GM19463 (cell line): ENCODE measurements around the gene CFAP157.
"Not testable (repeated sequence)": the region's sequence is repeated elsewhere in the genome, so short reads cannot be mapped to it uniquely, and the experiment has no call there.

Experiments
- ATAC-seq: cut with Tn5 transposase; IDR thresholded peaks from one replicate; pipeline ENCODE4 v1.9.1; 2021; ENCODE audit warnings: mild to moderate bottlenecking, moderate library complexity; ENCODE audit not compliant: unreplicated experiment

The CFAP157 gene

DNA sequence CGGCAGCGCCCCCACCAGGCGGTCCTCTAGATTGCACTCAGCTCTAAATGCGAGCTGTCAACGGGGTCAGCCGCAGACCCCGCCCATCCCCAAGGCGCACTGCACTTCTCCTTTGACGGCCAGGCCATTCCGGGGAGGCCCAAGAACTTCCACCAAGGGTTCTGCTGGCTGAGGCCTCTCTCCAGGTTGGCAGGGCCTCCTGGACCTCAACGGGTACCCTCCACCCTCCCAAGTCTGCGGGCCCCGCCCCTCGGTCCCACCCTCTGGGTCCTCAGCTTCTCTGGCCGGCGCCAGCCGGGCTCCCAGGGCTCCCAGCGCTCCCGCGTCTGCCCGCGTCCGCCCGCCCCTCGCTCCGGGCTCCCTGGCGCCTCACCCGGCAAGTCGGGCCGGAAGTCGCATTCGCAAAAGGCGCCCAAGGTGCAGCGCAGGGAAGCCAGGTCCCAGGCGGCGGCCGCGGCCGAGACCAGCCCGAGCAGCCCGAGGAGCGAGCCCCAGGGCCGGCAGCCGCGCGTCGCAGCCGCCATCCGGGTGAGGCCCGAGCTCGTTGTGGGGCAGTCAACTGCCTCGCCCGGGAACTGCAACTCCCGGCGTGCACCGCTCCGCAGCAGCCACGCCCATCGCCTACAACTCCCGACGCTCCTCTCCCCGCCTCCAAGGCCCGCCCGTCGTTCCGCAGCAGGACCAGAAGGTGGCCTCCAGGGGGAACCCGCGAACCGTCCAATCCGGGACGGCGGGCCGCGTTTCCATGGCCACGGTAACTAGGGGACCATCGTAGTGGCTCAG is 28.1 kb downstream of the CFAP157 start, which contains the start of gene TOR2A:
Gene TOR2A, minus strand, starts transcription at position 548 of the 783 bp plus-strand sequence. Its CDS starts 24 bp downstream, at position 524.
- peak; percentile 87 for ATAC-seq

DNA sequence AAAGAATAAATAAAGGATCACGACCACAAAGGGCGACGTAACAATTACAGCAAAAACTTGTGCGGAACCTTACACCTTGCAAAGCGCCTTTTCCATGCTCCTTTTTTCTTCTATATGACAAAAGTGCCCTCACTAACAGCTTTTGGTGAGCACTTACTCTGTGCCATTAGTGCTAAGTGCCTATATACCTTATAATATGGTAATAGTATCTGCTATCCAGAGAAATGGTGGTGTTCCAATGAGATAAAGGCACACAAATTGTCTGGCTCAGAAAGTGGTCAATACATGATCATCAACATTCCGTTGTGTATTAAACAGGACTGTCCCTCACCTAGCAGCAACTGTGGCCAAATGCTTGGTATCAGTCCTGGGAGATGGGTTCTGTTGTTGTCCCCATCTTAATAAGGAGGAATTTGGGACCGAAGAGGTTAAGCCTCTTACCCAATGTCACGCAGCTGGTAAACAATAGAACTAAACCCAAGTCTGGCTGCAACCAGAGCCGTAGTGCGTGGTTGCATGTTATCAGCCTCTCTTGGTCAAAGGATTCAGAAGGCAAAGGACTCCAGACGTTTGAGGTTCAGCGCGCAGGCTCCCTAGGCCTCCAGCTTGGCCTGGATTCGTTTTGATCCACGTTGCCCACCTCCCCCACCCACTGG is 28.9 kb downstream of the CFAP157 start:
- no peak for ATAC-seq

DNA sequence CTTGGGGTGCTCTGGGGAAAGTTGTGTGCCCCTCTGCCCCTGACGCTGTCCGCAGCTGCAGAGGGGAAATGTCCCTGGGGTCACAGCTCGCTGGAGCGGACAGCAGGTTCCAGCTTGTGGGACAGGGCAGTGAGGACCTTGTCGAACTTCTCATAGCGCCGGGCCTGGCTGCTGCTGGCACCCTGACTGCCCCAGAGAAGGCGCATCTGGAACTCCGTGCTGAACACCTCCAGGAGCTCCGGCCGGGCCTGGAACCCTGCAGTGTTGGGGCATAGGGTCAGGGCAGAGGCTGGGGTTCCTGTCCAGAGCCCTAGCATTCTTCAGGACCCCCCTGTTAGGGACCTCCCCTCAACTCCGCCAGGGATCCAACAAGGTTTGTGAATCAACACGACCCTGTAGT is 31.9 kb downstream of the CFAP157 start:
- no peak for ATAC-seq

DNA sequence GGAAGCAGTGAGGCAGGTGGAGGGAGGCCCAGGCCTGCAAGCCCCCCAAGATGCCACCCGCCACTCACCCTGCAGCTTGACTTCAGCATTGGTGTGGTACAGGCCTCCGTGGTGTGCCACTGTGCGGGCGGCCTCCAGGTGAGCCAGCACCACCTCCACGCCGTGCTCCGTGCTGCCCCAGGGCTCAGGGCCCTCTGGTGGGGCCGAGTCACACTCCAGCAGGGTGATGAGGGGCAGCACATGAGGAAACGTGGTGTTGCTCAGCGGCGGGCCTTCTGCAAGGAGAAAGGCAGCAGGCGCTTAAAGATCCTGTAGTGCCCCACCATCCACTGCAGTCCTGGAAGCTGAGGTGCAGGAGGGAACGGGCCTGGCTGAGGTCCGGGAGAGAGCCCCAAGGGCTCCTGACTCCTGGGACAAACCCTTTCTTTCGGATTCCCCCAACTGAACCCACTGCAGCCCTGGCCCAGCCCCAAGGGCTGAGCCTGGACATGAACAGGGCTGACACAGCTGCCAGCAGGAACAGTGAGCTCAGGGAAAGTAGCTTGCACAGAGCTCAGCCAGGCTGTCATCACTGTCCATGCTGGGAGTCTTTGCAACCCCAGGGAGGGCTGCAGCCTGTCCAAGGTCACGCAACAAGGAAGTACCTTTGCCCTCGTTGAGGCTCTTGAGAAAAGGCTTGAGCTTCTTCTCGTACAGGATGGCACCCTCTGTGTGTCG is 33.0 kb downstream of the CFAP157 start:
- no peak for ATAC-seq

DNA sequence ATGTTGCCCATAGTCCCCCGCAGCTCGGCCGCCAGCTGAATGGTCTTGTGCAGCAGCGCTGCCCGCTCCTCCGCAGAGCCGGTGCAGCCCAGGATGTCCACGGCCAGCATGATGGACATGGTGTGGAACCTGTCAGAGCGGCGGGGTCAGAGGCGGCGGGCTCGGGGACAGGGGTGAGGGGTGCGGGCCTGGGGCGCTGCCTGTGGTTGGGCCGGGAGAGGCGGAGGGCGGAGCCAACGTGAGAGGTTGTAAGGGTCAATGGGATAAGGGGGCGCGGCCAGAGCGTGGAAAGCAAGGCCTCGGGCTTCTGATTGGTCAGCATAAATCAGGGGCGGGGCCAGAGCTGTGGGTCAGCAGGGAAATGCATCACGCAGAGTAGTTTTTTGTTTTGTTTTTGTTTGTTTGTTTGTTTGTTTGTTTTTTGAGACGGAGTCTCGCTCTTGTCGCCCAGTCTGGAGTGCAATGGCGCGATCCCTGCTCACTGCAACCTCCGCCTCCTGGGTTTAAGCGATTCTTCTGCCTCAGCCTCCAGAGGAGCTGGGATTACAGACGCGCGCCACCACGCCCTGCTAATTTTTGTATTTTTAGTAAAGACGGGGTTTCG is 35.1 kb downstream of the CFAP157 start:
- ATAC-seq, result no peak

DNA sequence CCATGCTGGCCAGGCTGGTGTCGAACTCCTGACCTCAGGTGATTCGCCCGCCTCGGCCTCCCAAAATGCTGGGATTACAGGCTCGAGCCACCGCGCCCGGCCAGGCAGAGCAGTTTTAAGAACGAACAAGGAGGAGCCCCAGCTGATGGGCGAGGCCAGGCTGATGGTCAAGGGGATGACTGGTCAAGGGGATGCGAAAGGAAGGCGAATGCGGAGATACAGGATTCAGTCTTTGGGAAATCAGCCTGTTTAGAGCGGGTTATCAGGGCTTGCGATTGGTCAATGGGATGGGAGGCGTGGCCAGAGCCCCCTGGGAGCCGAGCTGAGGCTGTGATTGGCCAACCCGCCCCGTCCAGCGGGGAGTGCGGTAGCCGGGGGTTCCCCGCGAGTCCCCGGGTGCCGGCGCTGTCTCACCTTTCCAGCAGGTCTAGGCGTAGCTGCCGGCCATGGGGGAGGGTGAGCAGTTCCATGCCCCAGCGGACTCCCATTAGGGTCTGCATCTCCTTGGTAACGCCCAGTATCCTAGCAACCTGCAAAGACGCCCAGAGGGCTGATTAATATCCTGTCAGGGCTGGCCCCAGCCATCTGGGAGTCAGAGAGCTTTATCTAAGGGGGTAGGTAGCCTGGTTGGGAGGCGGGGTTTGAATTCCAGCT is 35.8 kb downstream of the CFAP157 start:
- ATAC-seq, result no peak

DNA sequence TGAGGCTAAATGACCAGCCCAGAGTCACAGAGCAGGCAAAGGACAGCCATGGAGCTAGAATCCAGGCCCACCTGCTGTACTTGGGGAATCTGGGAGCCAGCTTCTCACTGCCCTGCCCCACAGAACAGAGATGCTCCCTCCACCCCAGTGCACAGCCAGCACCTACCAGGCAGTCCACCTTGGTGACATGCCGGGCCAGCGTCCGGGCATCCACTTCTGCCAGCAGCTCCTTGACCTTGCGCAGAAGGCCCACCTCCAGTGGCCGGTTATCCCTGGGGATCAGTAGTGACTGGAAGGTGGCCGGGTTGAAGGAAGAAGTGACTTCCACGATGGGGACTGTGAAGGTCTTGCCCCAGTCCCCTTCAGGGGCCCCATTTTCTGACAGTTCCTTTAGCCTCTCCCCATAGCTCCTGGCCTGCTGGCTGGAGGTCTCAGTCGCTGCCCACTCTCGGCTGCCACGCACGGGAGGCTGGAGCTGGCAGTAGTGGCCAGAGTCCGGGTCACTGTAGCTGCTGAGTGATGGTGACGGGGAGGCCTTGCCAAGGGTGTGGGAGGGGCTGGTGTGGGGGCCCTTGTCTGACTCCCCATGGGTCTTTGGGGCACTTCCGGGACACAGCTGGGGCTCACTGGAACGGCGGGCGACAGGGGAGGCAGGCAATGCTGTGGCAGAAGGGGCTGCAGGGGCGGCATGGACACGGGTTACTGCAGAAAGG is 37.8 kb downstream of the CFAP157 start:
- no peak for ATAC-seq

DNA sequence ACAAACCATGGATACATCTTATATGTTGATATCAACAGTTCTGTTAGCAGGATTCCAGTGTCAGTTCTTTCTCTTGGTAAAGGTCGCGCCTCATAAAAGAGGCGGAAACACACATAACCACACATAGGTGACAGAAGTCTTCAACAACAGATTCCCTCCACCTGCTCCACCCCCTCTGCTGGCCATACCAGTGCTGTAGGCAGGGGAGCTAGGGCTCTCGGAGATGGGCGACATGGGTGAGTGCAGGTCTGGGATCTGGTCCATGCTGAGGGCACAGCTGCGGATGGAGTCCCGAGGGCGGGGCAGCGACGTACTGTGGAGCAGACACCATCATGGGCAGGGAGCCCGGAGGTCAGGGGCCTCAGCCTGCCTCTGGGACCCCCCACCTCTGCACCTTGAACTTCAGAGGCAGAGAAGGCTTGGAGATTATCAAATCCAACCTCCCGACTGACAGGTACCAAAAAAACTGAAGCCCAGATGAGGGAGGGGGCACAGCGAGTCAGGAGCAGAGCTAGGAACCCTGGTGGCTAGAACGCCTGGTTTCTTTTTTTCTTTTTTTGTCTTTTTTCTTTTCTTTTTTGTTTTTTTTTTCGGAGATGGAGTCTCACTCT is 40.3 kb downstream of the CFAP157 start:
- no peak for ATAC-seq

DNA sequence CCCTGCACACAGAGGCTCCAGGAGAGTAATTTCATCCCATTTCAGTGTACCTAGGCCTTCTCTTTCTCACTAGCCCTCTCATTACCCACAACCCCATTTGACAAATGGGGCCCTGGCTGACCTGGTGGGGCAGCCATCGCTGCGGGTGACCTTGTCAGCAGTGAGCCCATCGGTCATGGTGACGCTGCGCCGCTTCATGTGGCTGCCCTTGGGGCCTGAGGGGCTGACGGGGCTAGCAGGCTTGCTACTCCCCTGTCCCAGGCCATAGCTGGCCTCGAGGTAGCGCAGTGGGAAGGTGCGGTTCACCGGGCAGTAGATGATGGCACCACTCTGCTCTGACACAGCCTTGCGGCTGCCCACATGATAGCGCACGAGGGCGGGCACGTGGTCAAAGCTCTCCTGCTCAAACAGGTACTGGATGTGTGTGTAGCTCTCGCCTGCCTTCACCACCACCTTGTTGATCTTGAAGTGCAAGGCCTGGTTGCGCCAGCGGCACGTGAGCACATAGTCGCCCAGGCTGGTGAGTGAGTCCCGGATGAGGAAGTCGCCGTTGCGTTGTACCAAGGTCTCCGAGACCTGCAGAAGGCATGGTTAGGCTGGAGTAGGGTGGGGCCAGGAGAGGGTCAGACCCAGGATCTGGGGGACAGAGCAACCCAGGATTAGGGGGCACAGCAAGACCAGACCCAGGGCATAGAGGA is 42.5 kb downstream of the CFAP157 start:
- ATAC-seq, result no peak

DNA sequence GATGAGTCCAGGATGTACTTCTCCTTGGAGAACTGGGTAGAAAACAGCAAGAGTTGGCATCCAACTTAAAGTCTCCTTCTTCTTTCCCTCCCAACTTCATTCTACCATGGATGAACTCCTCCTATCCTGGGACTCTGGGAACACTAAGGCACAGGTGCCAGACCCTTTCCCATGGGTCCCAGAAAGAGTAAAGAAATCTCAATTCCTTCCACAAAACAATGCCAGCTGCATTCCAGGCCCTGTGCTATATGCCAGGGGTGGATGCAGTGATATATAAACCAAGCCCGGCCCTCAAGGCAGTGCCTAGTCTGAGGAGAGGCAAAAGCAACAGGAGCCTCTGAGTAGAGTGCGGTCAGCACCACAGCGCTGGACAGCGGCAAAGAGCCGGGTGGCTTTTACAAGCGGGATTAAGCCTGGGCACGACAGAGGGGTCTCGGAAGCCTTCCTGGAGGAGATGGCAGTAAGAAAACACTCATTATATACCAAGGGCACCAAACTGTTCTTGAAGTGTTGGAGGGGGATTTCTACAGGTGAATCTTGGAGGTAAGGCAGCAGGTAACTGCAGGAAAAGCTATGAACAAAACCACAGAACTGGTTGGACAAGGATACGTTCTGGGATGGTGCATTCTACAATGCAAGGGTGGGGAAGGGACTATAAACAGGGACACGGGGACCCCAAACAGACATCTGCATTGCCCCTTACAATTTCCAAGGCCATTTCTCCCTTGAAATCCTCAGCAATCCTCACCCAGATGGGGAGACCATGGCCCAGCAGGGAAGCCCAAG is 44.7 kb downstream of the CFAP157 start:
- ATAC-seq, result no peak

DNA sequence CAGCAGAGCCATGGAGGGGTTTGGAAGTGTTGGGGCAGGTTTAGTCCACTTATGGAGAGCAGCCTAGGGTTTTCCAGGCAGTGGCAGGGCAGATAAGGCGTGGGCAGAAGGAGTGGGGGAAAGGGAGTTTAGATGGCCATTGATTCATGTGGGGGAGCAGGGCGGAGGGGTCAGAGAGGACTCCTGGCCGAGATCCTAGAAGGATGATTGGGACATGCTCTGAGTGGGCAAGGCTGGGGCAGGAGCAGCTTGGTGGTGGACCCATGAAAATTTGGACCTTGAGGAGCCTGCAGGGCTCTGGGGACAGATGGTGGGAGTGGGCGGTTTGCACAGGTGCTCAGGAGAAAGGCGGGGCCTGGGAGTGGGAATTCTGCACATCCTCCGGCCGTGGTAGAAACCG is 46.4 kb downstream of the CFAP157 start:
- ATAC-seq, result no peak

DNA sequence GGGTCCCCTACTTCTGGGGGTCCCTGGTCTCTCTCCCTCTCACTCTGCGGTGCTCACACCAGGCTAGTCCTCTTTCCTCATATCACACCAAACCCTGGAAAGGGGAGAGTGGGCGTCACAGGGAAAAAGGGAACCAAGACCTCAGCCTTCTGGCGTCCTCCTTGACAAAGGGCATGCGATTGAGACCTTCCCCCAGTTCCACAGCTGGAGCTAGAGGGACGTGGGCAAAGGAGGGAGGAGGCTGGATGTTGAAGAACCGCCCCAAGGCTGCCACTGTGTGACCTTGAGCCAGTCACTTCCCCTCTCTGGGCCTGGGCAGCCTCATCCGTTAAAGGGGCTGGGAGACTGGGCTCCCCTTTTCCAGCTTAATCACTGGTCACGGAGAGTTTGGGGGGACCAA is 46.8 kb downstream of the CFAP157 start:
- no peak for ATAC-seq

DNA sequence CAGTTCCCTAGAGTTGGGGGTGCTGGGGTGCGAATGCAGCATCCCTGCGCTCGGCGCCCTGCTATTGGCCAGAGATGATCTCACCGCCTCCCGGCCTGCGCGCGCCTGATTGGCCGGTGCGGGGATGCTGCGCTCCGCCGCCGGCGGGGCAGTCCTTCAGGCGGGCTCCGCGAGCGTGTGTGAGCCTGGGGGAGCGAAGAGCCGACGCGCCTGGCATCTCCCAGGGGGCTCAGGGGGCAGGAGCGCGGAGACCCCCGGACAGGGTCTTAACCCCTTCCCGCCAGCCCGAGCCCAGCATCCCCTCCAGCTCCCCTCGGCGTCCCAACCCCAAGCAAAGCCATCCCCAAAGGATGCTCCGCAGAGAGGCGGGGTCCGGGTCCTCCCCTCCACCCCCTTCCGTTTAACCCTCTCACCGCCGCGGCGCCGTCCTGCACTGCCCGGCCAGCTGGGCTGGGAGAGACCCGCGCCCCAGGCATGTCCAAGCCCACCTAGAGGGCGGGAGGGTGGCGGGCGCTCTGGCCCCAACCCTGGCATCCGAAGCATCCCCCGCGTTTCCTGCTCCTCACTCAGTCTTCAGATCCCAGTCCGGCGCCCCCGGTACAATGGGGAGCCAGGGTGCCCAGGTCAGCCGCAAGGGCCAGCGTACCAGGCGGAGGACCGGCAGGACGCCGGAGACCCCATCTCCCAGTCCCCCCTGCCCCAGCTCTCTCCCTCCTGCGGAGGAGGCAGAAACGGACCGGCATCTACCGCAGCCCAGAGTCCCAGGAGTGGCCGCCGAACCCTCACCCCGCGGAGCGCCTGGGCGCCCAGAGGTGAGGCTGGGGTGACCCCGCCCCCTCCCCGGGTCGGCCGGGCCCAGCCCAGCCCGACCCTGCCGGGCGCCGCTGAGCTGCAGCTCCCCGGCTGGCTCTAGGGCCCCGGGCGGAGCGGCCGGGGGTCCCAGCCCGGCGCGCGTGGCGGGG is 47.6 kb downstream of the CFAP157 start:
- ATAC-seq, result no peak

DNA sequence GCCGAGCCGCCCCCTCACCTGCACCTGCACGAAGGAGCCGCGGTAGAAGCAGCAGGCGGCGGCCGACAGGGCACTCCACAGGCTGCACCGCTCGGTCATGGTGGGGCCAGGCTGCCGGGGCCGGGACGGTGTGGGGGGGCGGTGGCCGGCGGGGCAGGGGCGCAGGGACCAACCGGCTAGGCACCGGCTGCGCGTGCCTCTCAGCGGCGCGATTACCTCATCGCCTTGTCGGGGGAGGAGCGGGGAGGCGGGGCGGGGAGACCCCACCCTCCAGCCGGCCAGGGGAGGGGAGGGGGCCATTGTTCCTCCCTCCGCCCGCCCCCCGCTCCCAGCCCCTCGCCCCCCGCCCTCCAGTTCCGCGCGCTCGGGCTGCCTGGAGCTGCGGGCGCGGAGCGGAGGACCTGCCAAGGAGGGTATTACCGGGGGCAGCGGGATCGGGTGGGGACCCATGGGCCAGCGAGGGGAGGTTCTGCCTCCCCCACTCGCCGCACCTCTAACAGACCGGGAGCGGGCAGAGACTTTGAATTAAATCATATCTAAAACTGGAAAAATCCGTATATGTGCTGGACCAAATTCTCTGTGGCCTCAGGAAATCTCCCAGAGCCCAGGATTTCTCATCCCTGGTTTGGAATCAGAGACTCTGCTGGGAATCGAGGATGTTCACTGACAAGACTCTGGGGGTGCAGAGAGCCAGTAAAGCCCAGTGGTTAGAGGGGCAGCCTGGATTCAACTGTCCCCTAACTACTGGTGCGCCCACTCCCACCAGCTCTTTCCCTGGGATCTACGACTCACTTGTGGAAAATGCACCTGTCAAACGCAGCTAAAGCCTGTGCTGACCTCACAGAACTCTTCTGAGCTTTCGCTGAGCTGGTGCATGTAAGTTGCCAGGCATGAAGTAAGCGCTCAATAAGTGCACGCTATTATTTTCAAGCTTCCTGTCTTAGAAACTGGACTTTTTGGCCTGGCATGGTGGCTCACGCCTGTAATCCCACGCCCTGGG is 48.6 kb downstream of the CFAP157 start:
- ATAC-seq, result no peak

DNA sequence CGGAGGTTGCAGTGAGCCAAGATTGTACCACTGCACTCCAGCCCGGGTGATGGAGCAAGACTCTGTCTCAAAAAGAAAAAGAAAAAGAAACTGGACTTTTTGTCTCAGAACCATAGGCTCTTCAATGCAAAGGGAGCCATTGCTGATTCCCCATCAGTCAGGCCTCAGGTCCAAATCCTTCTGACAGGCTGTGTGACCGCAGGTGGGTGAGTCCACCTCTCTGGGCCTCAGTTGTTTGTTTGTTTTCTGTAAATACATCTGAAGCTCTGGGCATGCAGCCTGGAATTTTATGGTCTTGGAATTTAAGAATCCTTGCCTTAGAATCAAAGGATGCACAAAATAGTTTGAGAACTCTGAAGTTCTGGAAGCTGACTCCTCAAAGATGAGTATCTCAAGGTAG is 49.4 kb downstream of the CFAP157 start:
- ATAC-seq, result no peak

DNA sequence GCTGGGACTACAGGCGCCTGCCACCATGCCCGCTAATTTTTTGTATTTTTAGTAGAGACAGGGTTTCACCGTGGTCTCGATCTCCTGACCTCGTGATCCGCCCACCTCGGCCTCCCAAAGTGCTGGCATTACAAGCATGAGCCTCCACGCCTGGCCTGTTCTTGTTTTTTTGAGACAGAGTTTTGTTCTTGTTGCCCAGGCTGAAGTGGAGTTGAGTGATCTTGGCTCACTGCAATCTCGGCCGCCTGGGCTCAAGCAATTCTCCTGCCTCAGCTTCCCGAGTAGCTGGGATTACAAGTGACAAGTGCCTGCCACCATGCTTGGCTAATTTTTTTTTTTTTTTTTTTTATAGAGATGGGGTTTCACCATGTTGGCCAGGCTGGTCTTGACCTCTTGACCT is 50.0 kb downstream of the CFAP157 start:
- ATAC-seq, result not testable (repeated sequence)
